ENCODE data around the gene DCAF12L2.
"Not testable (repeated sequence)": the region's sequence is repeated elsewhere in the genome, so short reads cannot be mapped to it uniquely, and the experiment has no call there.

DCAF12L2 gene

DNA sequence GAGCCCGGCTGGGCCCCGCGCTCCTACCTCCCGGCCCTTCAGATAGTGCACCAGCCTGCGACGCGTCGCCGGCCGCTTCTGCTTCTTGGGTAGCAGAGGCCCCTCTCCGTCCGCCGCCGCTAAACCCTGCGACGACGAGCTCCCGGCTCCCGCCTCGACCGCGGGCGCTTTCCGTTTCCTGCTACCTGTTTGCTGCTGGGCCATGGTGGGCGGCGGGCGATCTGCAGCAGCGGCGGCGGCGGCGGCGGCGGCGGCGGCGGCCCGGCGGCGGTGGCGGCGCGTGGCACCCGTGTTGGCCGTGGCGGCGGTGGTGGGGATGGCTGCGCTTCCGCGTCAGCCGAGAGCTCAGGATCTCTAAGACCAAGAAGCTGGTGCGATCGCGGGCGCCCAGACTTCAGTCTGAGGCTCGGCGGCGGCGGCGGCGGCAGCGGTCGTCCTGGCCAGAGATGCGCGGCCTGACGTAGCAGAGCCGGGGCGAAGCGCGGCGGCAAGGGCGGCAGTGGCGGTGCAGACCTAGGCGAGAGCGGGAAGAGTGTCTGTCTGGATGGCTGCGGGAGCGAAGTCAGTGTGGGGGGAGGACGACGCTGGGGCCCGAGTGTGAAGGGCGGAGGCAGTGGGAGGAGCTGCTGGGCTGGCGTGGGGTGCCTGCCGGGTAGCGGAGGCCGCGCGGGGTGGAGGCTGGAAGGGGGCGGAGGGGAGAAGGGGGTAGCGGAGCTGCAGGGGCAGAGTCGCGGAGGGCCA is at the start of gene DCAF12L2:
TSS of gene DCAF12L2 (minus strand) at position 569 of the 741 bp plus-strand sequence. CDS start at position 204, 365 bp downstream.
- Histone ChIP-seq H3K9me3 (ENCODE audit: control insufficient read depth, insufficient read depth, low read length) (no peaks in the 10 kb centered on the region), H3K9ac (ENCODE audit: low read depth, low read length) (no peak within 1 kb of the TSS), H3K4me1 (ENCODE audit: insufficient read depth, low read length) (no peaks in the 10 kb centered on the region), H3K36me3 (ENCODE audit: insufficient read depth, low read length) (no peaks in the 10 kb centered on the region)

- not testable (repeated sequence) for H3K9ac ChIP-seq (ENCODE audit: low read depth, low read length); H3K9me3 ChIP-seq (ENCODE audit: control insufficient read depth, insufficient read depth, low read length); H3K36me3 ChIP-seq (ENCODE audit: insufficient read depth, low read length); H3K4me1 ChIP-seq (ENCODE audit: insufficient read depth, low read length)
Observed at GRCh38 chrX:126190888-126191287, 24.8 kb upstream of the DCAF12L2 start.

GRCh38 chrX:126177133-126177840 is 11.2 kb upstream of the DCAF12L2 start:
- Histone ChIP-seq H3K36me3 (ENCODE audit: insufficient read depth, low read length) (no peaks in the 10 kb centered on the region), H3K4me1 (ENCODE audit: insufficient read depth, low read length) (no peaks in the 10 kb centered on the region), H3K9ac (ENCODE audit: low read depth, low read length) (no peak overlapping the region), H3K9me3 (ENCODE audit: control insufficient read depth, insufficient read depth, low read length) (no peaks in the 10 kb centered on the region)

GRCh38 chrX:126170720-126171119 is 4.6 kb upstream of the DCAF12L2 start:
- H3K4me1 ChIP-seq (ENCODE audit: insufficient read depth, low read length), result no peaks in the 10 kb centered on the region
- no peaks in the 10 kb centered on the region for H3K9me3 ChIP-seq (ENCODE audit: control insufficient read depth, insufficient read depth, low read length)
- H3K36me3 ChIP-seq (ENCODE audit: insufficient read depth, low read length), result no peaks in the 10 kb centered on the region
- no peak overlapping the region for H3K9ac ChIP-seq (ENCODE audit: low read depth, low read length)

GRCh38 chrX:126167560-126167959 is 1.5 kb upstream of the DCAF12L2 start:
- no peaks in the 10 kb centered on the region for H3K36me3 ChIP-seq (ENCODE audit: insufficient read depth, low read length)
- no peaks in the 10 kb centered on the region for H3K9me3 ChIP-seq (ENCODE audit: control insufficient read depth, insufficient read depth, low read length)
- H3K9ac ChIP-seq (ENCODE audit: low read depth, low read length), result no peak overlapping the region
- H3K4me1 ChIP-seq (ENCODE audit: insufficient read depth, low read length), result no peaks in the 10 kb centered on the region

DNA sequence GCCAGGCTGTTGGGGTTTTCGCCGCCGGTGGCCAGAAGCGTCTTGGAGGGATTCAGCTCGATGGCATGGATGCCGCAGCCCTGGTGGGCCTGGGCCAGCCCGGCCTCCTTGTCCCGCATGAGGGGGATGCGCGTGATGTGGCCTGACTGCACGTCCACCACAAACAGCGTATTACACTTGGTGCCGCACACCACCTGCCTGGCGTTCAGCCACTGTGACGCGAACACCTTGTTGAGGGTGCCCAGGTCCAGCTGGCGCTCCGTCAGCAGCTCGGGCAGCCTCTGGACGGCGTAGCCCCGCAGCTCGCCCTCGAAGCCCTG is 728 bp downstream of the DCAF12L2 start:
- H3K4me1 ChIP-seq (ENCODE audit: insufficient read depth, low read length), result no peaks in the 10 kb centered on the region
- no peaks in the 10 kb centered on the region for H3K9me3 ChIP-seq (ENCODE audit: control insufficient read depth, insufficient read depth, low read length)
- H3K9ac ChIP-seq (ENCODE audit: low read depth, low read length), result no peak overlapping the region
- H3K36me3 ChIP-seq (ENCODE audit: insufficient read depth, low read length), result no peaks in the 10 kb centered on the region

GRCh38 chrX:126164689-126165400 is 1.2 kb downstream of the DCAF12L2 start:
- no peaks in the 10 kb centered on the region for H3K4me1 ChIP-seq (ENCODE audit: insufficient read depth, low read length)
- no peaks in the 10 kb centered on the region for H3K9me3 ChIP-seq (ENCODE audit: control insufficient read depth, insufficient read depth, low read length)
- no peaks in the 10 kb centered on the region for H3K36me3 ChIP-seq (ENCODE audit: insufficient read depth, low read length)
- H3K9ac ChIP-seq (ENCODE audit: low read depth, low read length), result no peak overlapping the region

GRCh38 chrX:126164226-126164625 is 1.9 kb downstream of the DCAF12L2 start:
- Histone ChIP-seq H3K9me3 (ENCODE audit: control insufficient read depth, insufficient read depth, low read length) (no peaks in the 10 kb centered on the region), H3K36me3 (ENCODE audit: insufficient read depth, low read length) (no peaks in the 10 kb centered on the region), H3K9ac (ENCODE audit: low read depth, low read length) (no peak overlapping the region), H3K4me1 (ENCODE audit: insufficient read depth, low read length) (no peaks in the 10 kb centered on the region)

GRCh38 chrX:126141014-126141413 is 25.1 kb downstream of the DCAF12L2 start:
- Histone ChIP-seq H3K9ac (ENCODE audit: low read depth, low read length) (no peak overlapping the region), H3K9me3 (ENCODE audit: control insufficient read depth, insufficient read depth, low read length) (no peaks in the 10 kb centered on the region; the same call in 1 of the 2 replicates), H3K4me1 (ENCODE audit: insufficient read depth, low read length) (no peaks in the 10 kb centered on the region), H3K36me3 (ENCODE audit: insufficient read depth, low read length) (no peaks in the 10 kb centered on the region)

- H3K36me3 ChIP-seq (ENCODE audit: insufficient read depth, low read length), result no peaks in the 10 kb centered on the region
- H3K9ac ChIP-seq (ENCODE audit: low read depth, low read length), result no peak overlapping the region
- no peaks in the 10 kb centered on the region for H3K4me1 ChIP-seq (ENCODE audit: insufficient read depth, low read length)
- H3K9me3 ChIP-seq (ENCODE audit: control insufficient read depth, insufficient read depth, low read length), result no peaks in the 10 kb centered on the region; the same call in none of the 2 replicates
Observed at GRCh38 chrX:126137899-126138298, 28.2 kb downstream of the DCAF12L2 start.

DNA sequence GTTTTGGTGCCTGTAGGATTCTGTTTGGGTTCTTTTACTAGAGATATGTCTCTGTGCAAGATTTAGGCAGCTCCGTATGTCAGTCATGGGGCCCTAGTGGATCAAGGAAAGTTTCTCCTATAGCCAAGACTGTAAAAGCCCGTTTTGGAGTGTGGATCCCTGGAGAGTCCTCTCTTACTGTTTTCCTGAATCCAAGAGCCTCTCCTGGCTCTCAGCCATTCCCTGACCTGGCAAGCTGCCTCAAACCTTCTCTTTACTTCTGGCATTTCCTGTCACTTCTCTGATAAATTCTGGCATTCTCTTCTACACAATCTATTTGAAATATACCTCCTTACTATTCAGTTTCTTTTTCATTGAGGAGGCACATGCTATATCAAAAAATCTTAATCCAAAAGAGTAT is 41.4 kb downstream of the DCAF12L2 start:
- no peaks in the 10 kb centered on the region; the same call in 1 of the 2 replicates for H3K9me3 ChIP-seq (ENCODE audit: control insufficient read depth, insufficient read depth, low read length)
- no peaks in the 10 kb centered on the region for H3K4me1 ChIP-seq (ENCODE audit: insufficient read depth, low read length)
- H3K9ac ChIP-seq (ENCODE audit: low read depth, low read length), result no peak overlapping the region
- H3K36me3 ChIP-seq (ENCODE audit: insufficient read depth, low read length), result no peaks in the 10 kb centered on the region; the same call in 1 of the 2 replicates

Data from ES-I3 (cell line).